HG02678 (cell line): Measurements from ENCODE around the gene RAP1GAP.

Experiments used
- ATAC-seq: cut with Tn5 transposase; IDR thresholded peaks from one replicate; pipeline ENCODE4 v1.9.1; 2021; ENCODE audit warnings: mild to moderate bottlenecking, moderate library complexity; ENCODE audit not compliant: unreplicated experiment

Gene RAP1GAP

GRCh38 chr1:21559788-21560567, 109.2 kb downstream of the RAP1GAP start:
- no peak for ATAC-seq

- no peak for ATAC-seq
Observed at GRCh38 chr1:21553116-21553926, 115.8 kb downstream of the RAP1GAP start.

- no peak for ATAC-seq
Observed at GRCh38 chr1:21552715-21553114, 116.4 kb downstream of the RAP1GAP start.

- ATAC-seq, result no peak
Observed at GRCh38 chr1:21550866-21551475, 118.2 kb downstream of the RAP1GAP start.

- ATAC-seq, result no peak
Observed at GRCh38 chr1:21550097-21550496, 119.1 kb downstream of the RAP1GAP start.

- no peak for ATAC-seq
Observed at GRCh38 chr1:21547876-21548275, 121.3 kb downstream of the RAP1GAP start.
